HG03066 (cell line): ENCODE results near the gene PRAMEF5.
"Not testable (repeated sequence)": the region's sequence is repeated elsewhere in the genome, so short reads cannot be mapped to it uniquely, and the experiment has no call there.

Experiments
- ATAC-seq: cut with Tn5 transposase; IDR thresholded peaks from one replicate; pipeline ENCODE4 v1.9.1; 2021; ENCODE audit warnings: low read depth; ENCODE audit not compliant: unreplicated experiment

PRAMEF5 gene

DNA sequence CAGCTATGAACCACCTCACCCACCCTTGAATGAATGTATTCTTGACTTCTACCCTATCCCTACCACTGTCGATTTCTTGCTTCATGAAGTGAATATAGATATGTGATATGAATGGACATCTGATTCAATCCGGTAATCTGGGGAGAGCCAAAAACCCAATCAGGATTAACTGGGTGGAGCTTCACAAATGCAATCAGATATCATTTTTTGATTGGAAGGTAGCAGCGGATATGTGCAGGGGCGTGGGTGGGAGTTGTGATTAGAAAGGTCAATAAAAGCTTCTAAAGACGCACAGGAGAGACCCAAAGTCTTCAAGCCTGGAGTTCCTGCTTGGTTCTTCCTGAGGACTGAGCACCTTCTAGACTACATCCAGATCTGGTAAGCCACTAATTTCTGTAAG lies at the start of gene PRAMEF5:
Gene PRAMEF5, plus strand, starts transcription at position 301 of the 400 bp plus-strand sequence. CDS start 5,071 bp downstream, outside the sequence.
- ATAC-seq, result not testable (repeated sequence)

DNA sequence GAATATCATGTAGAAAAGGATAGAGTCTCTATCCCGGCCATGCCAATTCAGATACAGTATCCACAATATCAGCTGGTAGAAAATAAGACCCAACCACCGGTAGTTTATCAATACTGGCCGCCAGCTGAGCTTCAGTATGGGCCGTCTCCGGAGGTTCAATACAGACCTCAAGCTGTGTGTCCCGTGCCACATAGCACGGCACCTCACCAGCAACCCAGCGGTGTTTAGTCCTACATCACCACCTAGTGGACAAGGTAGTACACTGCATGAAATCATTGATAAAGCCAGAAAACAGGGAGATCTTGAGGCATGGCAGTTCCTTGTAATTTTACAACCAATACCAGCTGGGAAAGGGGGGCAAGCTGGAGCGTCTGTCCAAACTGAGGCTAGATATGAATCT lies 45.3 kb upstream of the PRAMEF5 start:
- not testable (repeated sequence) for ATAC-seq

GRCh38 chr1:13216619-13217018 lies 37.4 kb upstream of the PRAMEF5 start:
- not testable (repeated sequence) for ATAC-seq

DNA sequence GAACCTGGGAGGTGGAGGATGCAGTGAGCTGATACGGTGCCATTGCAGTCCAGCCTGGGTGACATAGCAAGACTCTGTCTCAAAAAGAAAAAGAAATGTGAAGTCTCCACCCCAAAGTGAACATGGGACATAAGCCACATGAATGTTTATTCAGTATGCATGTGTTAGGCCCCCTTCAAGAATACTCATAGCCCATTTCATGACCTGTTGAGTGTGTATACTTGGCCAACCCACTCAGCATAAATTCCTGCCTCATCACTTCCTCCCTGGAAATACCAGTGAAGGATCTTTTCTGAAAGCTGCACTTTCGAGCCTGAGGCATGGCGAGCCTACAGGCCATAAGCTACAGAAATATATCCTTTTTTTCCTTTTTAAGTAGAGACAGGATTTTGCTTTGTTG lies 34.8 kb upstream of the PRAMEF5 start:
- ATAC-seq, result not testable (repeated sequence)

DNA sequence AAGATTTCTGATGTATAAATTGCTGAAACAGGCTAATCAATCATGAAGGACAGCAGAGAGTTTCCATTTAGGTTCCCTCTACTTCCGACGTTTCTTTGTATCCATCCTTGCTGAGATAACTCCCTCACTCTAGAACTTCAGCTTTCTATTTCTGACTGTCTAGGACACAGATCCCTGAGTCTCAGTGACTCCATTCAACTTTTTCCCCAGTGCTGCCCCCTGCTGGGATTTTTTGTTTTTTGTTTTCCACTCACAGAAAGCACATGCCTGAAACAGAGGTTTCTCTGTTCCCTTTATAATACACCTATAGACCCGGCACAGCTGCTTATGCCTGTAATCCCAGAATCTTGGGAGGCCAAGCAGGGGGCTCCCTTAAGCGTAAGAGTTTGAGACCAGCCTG lies 31.2 kb upstream of the PRAMEF5 start:
- not testable (repeated sequence) for ATAC-seq

GRCh38 chr1:13224480-13225060 lies 29.4 kb upstream of the PRAMEF5 start:
- ATAC-seq, result no peak

- not testable (repeated sequence) for ATAC-seq
These were observed 28.3 kb upstream of the PRAMEF5 start, which contains the start of gene PRAMEF18 for GRCh38 chr1:13225675-13226204. PRAMEF18 (minus strand) TSS chr1:13226154; CDS start chr1:13226106, 48 bp downstream.

- not testable (repeated sequence) for ATAC-seq
These were observed 26.5 kb upstream of the PRAMEF5 start for GRCh38 chr1:13227271-13228055.

- ATAC-seq, result no peak
These were observed 25.6 kb upstream of the PRAMEF5 start for GRCh38 chr1:13228343-13228781.

DNA sequence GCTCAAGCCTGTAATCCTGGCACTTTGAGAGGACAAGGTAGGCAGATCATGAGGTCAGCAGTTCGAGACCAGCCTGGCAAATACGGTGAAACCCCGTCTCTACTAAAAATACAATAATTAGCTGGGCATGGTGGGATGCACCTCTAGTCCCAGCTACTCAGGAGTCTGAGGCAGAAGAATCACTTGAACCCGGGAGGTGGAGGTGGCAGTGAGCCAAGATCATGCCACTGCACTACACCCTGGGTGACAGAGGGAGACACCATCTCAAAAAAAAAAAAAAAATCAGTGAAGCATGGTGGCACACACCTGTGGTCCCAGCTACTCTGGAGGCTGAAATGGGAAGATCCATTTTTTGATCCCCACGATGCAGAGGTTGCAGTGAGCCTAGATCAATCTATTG lies 23.9 kb upstream of the PRAMEF5 start:
- not testable (repeated sequence) for ATAC-seq

DNA sequence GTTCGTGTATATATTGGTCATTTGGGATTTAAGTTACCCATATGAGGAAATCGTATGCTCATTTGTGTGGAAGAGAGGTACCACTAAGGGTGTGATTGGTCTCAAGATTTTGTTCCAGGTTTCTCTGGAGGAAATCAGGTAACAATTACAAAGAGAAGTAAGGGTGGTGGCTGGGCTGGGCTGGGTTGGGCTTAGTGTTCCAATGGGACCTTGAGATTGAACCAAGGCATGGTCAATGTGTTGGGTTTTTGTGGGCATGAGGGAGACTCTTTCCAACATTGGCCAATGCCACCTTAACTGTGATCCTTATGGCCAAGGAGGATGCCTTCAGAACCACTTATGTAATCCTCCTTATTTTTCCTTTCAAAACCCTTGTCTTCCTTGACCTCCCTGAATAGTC lies 23.4 kb upstream of the PRAMEF5 start:
- ATAC-seq, result not testable (repeated sequence)

GRCh38 chr1:13231061-13231750 lies 22.8 kb upstream of the PRAMEF5 start:
- ATAC-seq, result not testable (repeated sequence)

DNA sequence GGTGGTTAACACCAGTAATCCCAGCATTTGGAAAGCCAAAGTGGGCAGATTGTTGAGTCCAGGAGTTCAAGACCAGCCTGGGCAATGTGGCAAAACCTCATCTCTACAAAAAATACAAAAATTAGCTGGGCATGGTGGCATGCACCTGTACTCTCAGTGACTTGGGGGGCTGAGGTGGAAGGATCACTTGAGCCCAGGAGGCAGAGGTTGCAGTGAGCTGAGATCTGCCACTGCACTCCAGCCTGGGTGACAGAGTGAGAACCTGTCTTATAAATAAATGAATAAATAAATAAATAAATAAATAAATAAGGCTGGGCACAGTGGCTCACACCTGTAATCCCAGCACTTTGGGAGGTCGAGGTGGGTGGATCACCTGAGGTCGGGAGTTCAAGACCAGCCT lies 21.9 kb upstream of the PRAMEF5 start:
- not testable (repeated sequence) for ATAC-seq

DNA sequence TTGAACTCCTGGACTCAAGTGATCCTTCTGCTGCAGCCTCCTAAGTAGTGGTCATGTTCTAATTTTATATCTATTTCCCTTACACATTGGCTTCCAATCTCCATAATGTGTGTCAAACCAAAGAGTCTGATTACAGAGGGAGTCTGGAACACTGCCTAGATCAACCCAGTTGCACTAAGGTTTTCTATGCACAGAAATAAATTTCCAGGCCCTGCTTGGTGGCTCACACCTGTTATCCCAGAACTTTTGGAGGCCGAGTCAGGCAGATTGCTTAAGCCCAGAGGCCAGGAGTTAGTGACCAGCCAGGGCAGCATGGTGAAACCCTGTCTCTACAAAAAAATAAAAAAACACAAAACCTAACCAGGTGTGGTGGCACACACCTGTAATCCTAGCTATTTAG lies 19.9 kb upstream of the PRAMEF5 start:
- not testable (repeated sequence) for ATAC-seq

DNA sequence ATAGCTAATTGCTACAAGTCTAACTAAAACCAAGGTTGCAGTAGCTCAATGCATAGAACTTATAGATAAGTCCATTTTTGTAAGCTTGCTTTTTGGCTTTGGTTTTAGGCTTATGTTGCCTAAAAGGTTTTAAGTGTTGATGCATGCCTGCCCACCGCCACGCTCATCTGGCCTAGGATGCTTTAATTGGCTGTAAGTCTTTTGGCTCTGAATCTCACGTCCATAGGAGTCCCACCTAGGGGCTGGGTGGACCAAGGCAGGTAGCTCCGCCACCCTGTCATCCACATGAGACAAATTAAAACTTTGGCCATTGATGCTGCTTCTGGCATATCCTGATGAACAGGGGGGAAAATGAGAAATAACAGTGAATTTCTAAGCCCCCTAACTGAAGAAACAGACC lies 16.4 kb upstream of the PRAMEF5 start:
- not testable (repeated sequence) for ATAC-seq

GRCh38 chr1:13239633-13240032 lies 14.4 kb upstream of the PRAMEF5 start:
- ATAC-seq, result not testable (repeated sequence)

GRCh38 chr1:13243536-13244263 lies 10.3 kb upstream of the PRAMEF5 start:
- not testable (repeated sequence) for ATAC-seq

GRCh38 chr1:13245841-13246553 lies 8.0 kb upstream of the PRAMEF5 start:
- not testable (repeated sequence) for ATAC-seq

DNA sequence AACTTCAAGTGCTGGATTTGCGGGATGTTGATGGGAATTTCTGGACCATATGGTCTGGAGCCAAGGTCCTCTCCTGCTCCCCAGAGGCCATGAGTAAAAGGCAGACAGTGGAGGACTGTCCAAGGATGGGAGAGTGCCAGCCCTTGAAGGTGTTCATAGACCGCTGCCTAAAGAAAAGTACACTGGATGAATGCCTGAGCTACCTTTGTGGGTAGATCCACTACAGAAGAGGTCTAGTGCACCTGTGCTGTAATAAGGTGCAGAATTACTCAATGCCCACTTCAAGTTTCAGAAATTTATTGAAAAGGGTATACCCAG lies 7.5 kb upstream of the PRAMEF5 start:
- not testable (repeated sequence) for ATAC-seq

- not testable (repeated sequence) for ATAC-seq
These were observed 6.9 kb upstream of the PRAMEF5 start for GRCh38 chr1:13247122-13247521.
